H9 (cell line): ENCODE data around the gene HS2ST1. TPM values are rescaled to one million over a fixed set of nuclear protein-coding genes. Genes with fewer than 3 reads are reported as not detected.

Experiments
- DNase-seq: peaks from one replicate; pipeline ENCODE4 v3.0.0-alpha.2; 2017
- H2AFZ ChIP-seq: one replicate; pipeline ENCODE4 v1.6.1; 2013; ENCODE audit warnings: mild to moderate bottlenecking, low read length, control low read depth, moderate library complexity
- H2AK5ac ChIP-seq: 2 replicates; pipeline ENCODE4 v1.6.1; 2013; ENCODE audit warnings: low read length, control low read depth, mixed read lengths; ENCODE audit not compliant: insufficient read length
- H2BK120ac ChIP-seq: one replicate; pipeline ENCODE4 v1.6.1; 2013; ENCODE audit warnings: low read depth, mild to moderate bottlenecking, low read length, control low read depth, inconsistent platforms; ENCODE audit not compliant: poor library complexity, severe bottlenecking
- H2BK12ac ChIP-seq: 2 replicates; pipeline ENCODE4 v1.6.1; 2013; ENCODE audit warnings: low read length, control low read depth, mixed read lengths, low read depth; ENCODE audit not compliant: insufficient read length
- H2BK15ac ChIP-seq: 2 replicates; pipeline ENCODE4 v1.6.1; 2013; ENCODE audit warnings: low read depth, low read length, control low read depth
- H2BK20ac ChIP-seq: one replicate; pipeline ENCODE4 v1.6.1; 2013; ENCODE audit warnings: low read depth, mild to moderate bottlenecking, low read length, control low read depth, inconsistent platforms; ENCODE audit not compliant: poor library complexity, severe bottlenecking
- H2BK5ac ChIP-seq: 2 replicates; pipeline ENCODE4 v1.6.1; 2013; ENCODE audit warnings: low read length, control low read depth, mixed read lengths; ENCODE audit not compliant: insufficient read length
- H3K14ac ChIP-seq: 2 replicates; pipeline ENCODE4 v1.6.1; 2013; ENCODE audit warnings: low read length, control low read depth; ENCODE audit not compliant: insufficient read depth
- H3K18ac ChIP-seq: 2 replicates; pipeline ENCODE4 v1.6.1; 2013; ENCODE audit warnings: low read depth, mild to moderate bottlenecking, mixed read lengths, low read length, control low read depth; ENCODE audit not compliant: insufficient read length
- H3K23ac ChIP-seq: 2 replicates; pipeline ENCODE4 v1.6.1; 2013; ENCODE audit warnings: low read length, control low read depth, mixed read lengths, low read depth; ENCODE audit not compliant: insufficient read length
- H3K23me2 ChIP-seq: 2 replicates; pipeline ENCODE4 v1.6.1; 2013; ENCODE audit warnings: low read depth, mild to moderate bottlenecking, mixed read lengths, low read length, control low read depth; ENCODE audit not compliant: insufficient read length, poor library complexity, severe bottlenecking
- H3K27ac ChIP-seq: 2 replicates; pipeline ENCODE4 v1.5.1; 2013; ENCODE audit warnings: low read length, control low read depth, mixed read lengths, low read depth; ENCODE audit not compliant: insufficient read length
- H3K27me3 ChIP-seq: 2 replicates; pipeline ENCODE4 v1.6.1; 2013; ENCODE audit warnings: low read length, control low read depth, inconsistent platforms; ENCODE audit not compliant: insufficient read depth
- H3K4ac ChIP-seq: 2 replicates; pipeline ENCODE4 v1.6.1; 2013; ENCODE audit warnings: low read depth, mild to moderate bottlenecking, control low read depth, inconsistent platforms, low read length, moderate library complexity
- H3K4me1 ChIP-seq: 2 replicates; pipeline ENCODE4 v1.6.1; 2013; ENCODE audit warnings: low read length, control low read depth, inconsistent platforms; ENCODE audit not compliant: insufficient read depth
- H3K4me2 ChIP-seq: 2 replicates; pipeline ENCODE4 v1.6.1; 2013; ENCODE audit warnings: low read length, control low read depth, mixed read lengths; ENCODE audit not compliant: insufficient read length, insufficient read depth
- H3K56ac ChIP-seq: 2 replicates; pipeline ENCODE4 v1.6.1; 2013; ENCODE audit warnings: low read depth, mild to moderate bottlenecking, mixed read lengths, low read length, control low read depth; ENCODE audit not compliant: insufficient read length
- H3K79me1 ChIP-seq: 2 replicates; pipeline ENCODE4 v1.6.1; 2013; ENCODE audit warnings: low read depth, mild to moderate bottlenecking, moderate library complexity, low read length, control low read depth, inconsistent platforms; ENCODE audit not compliant: insufficient read depth, poor library complexity, severe bottlenecking
- H3K79me2 ChIP-seq: 2 replicates; pipeline ENCODE4 v1.6.1; 2013; ENCODE audit warnings: low read length, control low read depth, inconsistent platforms; ENCODE audit not compliant: insufficient read depth
- H3K9ac ChIP-seq: 2 replicates; pipeline ENCODE4 v1.6.1; 2013; ENCODE audit warnings: low read length, control low read depth, mixed read lengths; ENCODE audit not compliant: insufficient read length; ENCODE audit errors: extremely low read depth
- H3K9me3 ChIP-seq: one replicate; pipeline ENCODE4 v1.6.1; 2013; ENCODE audit warnings: low read depth, low read length, inconsistent platforms; ENCODE audit not compliant: control insufficient read depth
- H3T11ph ChIP-seq: one replicate; pipeline ENCODE4 v1.6.1; 2013; ENCODE audit warnings: mild to moderate bottlenecking, low read length, control low read depth, inconsistent platforms
- H4K20me1 ChIP-seq: one replicate; pipeline ENCODE4 v1.6.1; 2013; ENCODE audit not compliant: control insufficient read depth, insufficient read length, insufficient read depth
- H4K5ac ChIP-seq: 2 replicates; pipeline ENCODE4 v1.6.1; 2013; ENCODE audit warnings: low read depth, mild to moderate bottlenecking, mixed read lengths, low read length, control low read depth; ENCODE audit not compliant: insufficient read length
- H4K8ac ChIP-seq: replicated peaks from 2 replicates; pipeline ENCODE4 v1.6.1; 2013; ENCODE audit warnings: low read length, control low read depth, mixed read lengths, low read depth; ENCODE audit not compliant: insufficient read length
- H4K91ac ChIP-seq: 2 replicates; pipeline ENCODE4 v1.6.1; 2013; ENCODE audit warnings: low read depth, mild to moderate bottlenecking, moderate library complexity, mixed read lengths, low read length, control low read depth; ENCODE audit not compliant: insufficient read length
- H3K27ac Mint-ChIP-seq, 3 experiments: 2 replicates in 2 of 3; 3 replicates in 1 of 3; pipeline ENCODE4 v1.8.0; 2020 to 2021; ENCODE audit warnings: mixed read lengths in 3 of 3, mild to moderate bottlenecking in 1 of 3, moderate library complexity in 1 of 3
- H3K27me3 Mint-ChIP-seq: 2 replicates; pipeline ENCODE4 v1.8.0; 2021; ENCODE audit warnings: low read depth, mild to moderate bottlenecking, moderate library complexity, mixed read lengths
- H3K36me3 Mint-ChIP-seq, 3 experiments: 2 replicates in 2 of 3; 3 replicates in 1 of 3; pipeline ENCODE4 v1.8.0; 2020 to 2021; ENCODE audit warnings: low read depth in 3 of 3, mixed read lengths in 3 of 3; ENCODE audit not compliant: insufficient read depth in 1 of 3
- H3K4me1 Mint-ChIP-seq, 2 experiments: 2 replicates each; pipeline ENCODE4 v1.8.0; 2020; ENCODE audit warnings: mixed read lengths in 2 of 2
- H3K4me3 Mint-ChIP-seq, 2 experiments: 2 replicates in 1 of 2; 3 replicates in 1 of 2; pipeline ENCODE4 v1.8.0; 2020 to 2021; ENCODE audit warnings: mild to moderate bottlenecking in 2 of 2, mixed read lengths in 2 of 2, moderate library complexity in 1 of 2
- H3K9me3 Mint-ChIP-seq, 2 experiments: 2 replicates in 1 of 2; 3 replicates in 1 of 2; pipeline ENCODE4 v1.8.0; 2020; ENCODE audit warnings: mild to moderate bottlenecking in 2 of 2, mixed read lengths in 2 of 2, moderate library complexity in 1 of 2
- CTCF ChIP-seq: fragments of 200-600 bp; sonication (generic); conservative IDR thresholded peaks from 3 replicates; pipeline ENCODE4 v1.8.0; 2021; ENCODE audit warnings: antibody characterized with exemption, mild to moderate bottlenecking
- WGBS: extraction: QIAGEN DNeasy Blood & Tissue Kit; methylation state at CpG from one replicate; pipeline ENCODE4 v1.1.7; 2013; ENCODE audit warnings: missing lambda C conversion rate, low lambda C conversion rate, mixed read lengths; ENCODE audit not compliant: insufficient read length; ENCODE audit errors: extremely low coverage; 5-methylcytosine and 5-hydroxymethylcytosine counted together
- total RNA-seq: library from RNA; stranded (reverse); gene quantifications from 2 replicates; pipeline ENCODE4 v1.2.1, GENCODE V29; 2021

HS2ST1 gene
- total RNA-seq, 1 experiment from 2014 or later: 20.1 TPM

- Histone ChIP-seq H4K91ac (no peak overlapping the region), H3K14ac (no peak overlapping the region), H2BK120ac (no peak overlapping the region), H3K23ac (no peak overlapping the region), H2BK15ac (no peak overlapping the region), H3K56ac (no peak overlapping the region), H2AK5ac (no peak overlapping the region), H4K5ac (no peak overlapping the region), H3K23me2 (no peaks in the 10 kb centered on the region), H4K20me1 (no peaks in the 10 kb centered on the region), H2BK20ac (no peak overlapping the region), H3K4ac (no peak overlapping the region), H4K8ac (no peak overlapping the region), H2BK12ac (no peak overlapping the region), H3K9ac (no peak overlapping the region), H2BK5ac (no peak overlapping the region), H3K79me1 (no peaks in the 10 kb centered on the region), H3K4me1 (no peaks in the 10 kb centered on the region; the same call in 1 of the 2 replicates), H3K27me3 (no peaks in the 10 kb centered on the region), H3K4me2 (no peak overlapping the region), H2AFZ (no peak overlapping the region), H3K27ac (no peak overlapping the region), H3K9me3 (no peaks in the 10 kb centered on the region), H3K79me2 (no peaks in the 10 kb centered on the region), H3K18ac (no peak overlapping the region), H3T11ph (no peak overlapping the region)
- H3K27ac Mint-ChIP-seq: peak overlapping the region in 1 of 3 experiments; percentile 63; a peak in 1 of 7 replicates
- no peak for TF ChIP-seq CTCF
- no peaks in the 10 kb centered on the region for H3K9me3 Mint-ChIP-seq
- H3K27me3 Mint-ChIP-seq: peaks cover 40% of the 10 kb centered on the region
- WGBS: no CpG with 5 or more reads among the region's 7 CpGs
- peaks cover 0 to 2% (median 0%) of the 10 kb centered on the region in 3 experiments; a peak in 2 of 7 replicates for H3K36me3 Mint-ChIP-seq
- peaks cover 33 to 46% of the 10 kb centered on the region in 2 experiments for H3K4me1 Mint-ChIP-seq
- H3K4me3 Mint-ChIP-seq: no peak overlapping the region
- DNase-seq: peak; percentile 40
These were observed 235.0 kb downstream of the HS2ST1 start for GRCh38 chr1:87149241-87150041.
